Memory B cell (primary cell): ENCODE data around the gene ARHGAP45.
A peak's percentile ranks its signal among the peaks of the same experiment; 100 is the strongest.

Experiments used
- ATAC-seq: fragments of 150-1000 bp; cut with Tn5 transposase; 2 replicates; pipeline ENCODE4 v1.10.0; 2021; ENCODE audit warnings: low read depth, mild to moderate bottlenecking, moderate library complexity
- DNase-seq, 2 donors: peaks; one replicate each; pipeline ENCODE4 v3.0.0; 2022; ENCODE audit warnings: low spot score in 2 of 2
- H3K27ac Mint-ChIP-seq: one replicate; pipeline ENCODE4 v1.8.0; 2022; ENCODE audit warnings: mild to moderate bottlenecking, moderate library complexity, mixed read lengths
- H3K27me3 Mint-ChIP-seq: one replicate; pipeline ENCODE4 v1.8.0; 2022; ENCODE audit warnings: mixed read lengths
- H3K36me3 Mint-ChIP-seq: one replicate; pipeline ENCODE4 v1.8.0; 2022; ENCODE audit warnings: mild to moderate bottlenecking, mixed read lengths
- H3K4me1 Mint-ChIP-seq: one replicate; pipeline ENCODE4 v1.8.0; 2022; ENCODE audit warnings: mixed read lengths
- H3K4me3 Mint-ChIP-seq: one replicate; pipeline ENCODE4 v1.8.0; 2022; ENCODE audit warnings: mild to moderate bottlenecking, moderate library complexity, mixed read lengths
- H3K9me3 Mint-ChIP-seq: one replicate; pipeline ENCODE4 v1.8.0; 2022; ENCODE audit warnings: mixed read lengths

Gene ARHGAP45

DNA sequence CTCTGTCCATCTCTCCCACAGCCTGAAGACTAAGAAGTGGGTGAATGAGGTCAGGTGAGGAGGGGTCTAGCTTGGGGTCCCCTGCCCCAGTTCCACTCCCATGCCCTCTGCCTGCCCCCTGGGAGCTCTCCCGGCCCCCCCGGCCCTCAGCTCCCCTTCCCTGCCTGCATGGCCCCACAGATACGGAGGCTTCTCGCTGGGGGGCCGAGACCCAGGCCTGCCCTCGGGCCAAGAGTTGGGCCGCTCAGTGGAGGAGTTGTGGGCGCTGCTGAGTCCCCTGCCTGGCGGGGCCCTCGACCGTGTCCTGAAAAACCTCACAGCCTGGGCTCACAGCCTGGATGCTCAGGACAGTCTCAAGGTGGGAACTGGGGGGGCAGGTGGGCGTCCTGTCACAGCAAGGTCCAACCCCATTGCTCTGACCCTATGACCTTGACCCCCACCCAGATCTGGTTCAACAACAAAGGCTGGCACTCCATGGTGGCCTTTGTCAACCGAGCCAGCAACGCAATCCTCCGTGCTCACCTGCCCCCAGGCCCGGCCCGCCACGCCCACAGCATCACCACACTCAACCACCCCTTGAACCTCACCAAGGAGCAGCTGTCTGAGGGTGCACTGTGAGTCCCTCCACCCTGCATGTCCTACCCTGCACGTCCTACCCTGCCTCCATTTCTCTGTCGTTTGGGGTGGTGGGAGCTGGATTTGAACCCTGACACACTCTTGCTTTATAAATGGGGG is 10.9 kb upstream of the ARHGAP45 start:
- no peaks in the 10 kb centered on the region for H3K9me3 Mint-ChIP-seq
- no peak for ATAC-seq
- H3K4me3 Mint-ChIP-seq = no peak overlapping the region
- no peaks in the 10 kb centered on the region for H3K27me3 Mint-ChIP-seq
- peaks cover 26% of the 10 kb centered on the region for H3K36me3 Mint-ChIP-seq
- DNase-seq = no peak
- H3K4me1 Mint-ChIP-seq = peaks cover 23% of the 10 kb centered on the region
- H3K27ac Mint-ChIP-seq = no peak overlapping the region

DNA sequence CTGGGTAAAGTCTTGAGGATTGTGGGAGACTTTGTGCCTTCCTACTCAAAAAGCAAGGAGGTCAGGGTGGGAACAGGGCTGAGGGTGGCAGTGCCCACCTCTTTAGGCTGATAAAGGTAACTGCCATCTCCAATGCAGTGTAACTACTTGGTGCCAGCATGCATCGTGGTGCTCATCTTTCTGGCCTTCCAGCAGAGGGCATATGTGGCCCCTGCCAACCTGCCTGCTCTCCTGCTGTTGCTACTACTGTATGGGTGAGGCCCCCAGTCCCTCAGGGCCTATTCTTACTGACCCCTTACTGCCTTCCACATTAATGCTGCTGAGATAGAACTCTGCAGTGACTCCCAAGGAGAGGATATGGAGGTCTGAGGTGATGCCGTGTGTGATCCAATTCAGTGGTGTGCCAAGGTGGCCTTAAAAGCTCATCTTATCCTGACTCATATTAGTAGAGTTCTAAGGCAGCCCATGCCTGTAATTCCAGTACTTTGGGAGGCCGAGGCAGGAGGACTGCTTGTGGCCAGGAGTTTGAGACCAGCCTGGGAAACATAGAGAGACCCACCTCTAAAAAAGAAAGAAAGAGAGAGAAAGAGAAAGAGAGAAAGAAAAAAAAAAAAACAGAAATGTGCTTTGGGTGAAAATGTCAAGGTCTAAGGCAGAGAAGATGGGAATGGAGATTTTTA is 9.7 kb upstream of the ARHGAP45 start:
- Mint-ChIP-seq H3K27me3 (no peaks in the 10 kb centered on the region), H3K4me3 (no peak overlapping the region), H3K36me3 (peaks cover 29% of the 10 kb centered on the region), H3K4me1 (peaks cover 24% of the 10 kb centered on the region), H3K9me3 (no peaks in the 10 kb centered on the region), H3K27ac (peak overlapping the region; percentile 35)
- ATAC-seq (peak; percentile 73), DNase-seq (no peak)

DNA sequence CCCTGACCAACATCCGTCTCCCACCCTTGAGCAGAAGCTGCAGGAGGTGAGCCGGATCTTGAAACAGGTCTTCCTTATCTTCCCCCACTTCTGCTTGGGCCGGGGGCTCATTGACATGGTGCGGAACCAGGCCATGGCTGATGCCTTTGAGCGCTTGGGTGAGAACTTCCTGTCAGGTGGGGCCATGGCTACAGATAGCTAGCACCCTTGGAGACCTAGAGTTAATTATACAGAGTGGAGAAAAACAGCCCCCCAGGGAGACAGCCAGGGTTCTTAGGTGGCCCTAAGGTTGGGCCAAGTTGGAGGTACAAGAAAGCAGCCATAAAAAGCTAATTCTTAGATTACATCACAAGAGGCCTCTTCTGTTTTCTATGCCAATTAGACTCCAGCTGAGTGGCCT is 8.9 kb upstream of the ARHGAP45 start:
- DNase-seq (no peak), ATAC-seq (peak; percentile 60)
- Mint-ChIP-seq H3K27me3 (no peaks in the 10 kb centered on the region), H3K4me3 (peak overlapping the region; percentile 24), H3K36me3 (peaks cover 34% of the 10 kb centered on the region), H3K4me1 (peaks cover 28% of the 10 kb centered on the region), H3K9me3 (no peaks in the 10 kb centered on the region), H3K27ac (no peak overlapping the region)

DNA sequence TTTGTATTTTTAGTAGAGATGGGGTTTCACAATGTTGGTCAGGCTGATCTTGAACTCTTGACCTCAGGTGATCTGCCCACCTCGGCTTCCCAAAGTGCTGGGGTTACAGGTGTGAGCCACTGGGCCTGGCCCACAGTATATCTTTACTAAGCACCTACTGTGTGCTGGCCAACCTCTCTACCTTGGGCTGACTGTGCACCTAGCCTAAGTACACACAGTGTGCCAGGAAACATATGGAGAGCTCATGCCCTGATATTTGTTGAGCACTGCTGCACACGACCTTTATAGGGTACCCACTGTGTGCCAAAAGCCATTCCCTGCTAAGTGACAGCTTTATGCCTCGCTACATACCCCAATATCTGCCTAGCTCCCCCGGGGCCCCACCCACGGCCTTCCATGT is 6.3 kb upstream of the ARHGAP45 start:
- H3K27me3 Mint-ChIP-seq = no peaks in the 10 kb centered on the region
- H3K36me3 Mint-ChIP-seq = peaks cover 30% of the 10 kb centered on the region
- no peak overlapping the region for H3K27ac Mint-ChIP-seq
- H3K9me3 Mint-ChIP-seq = no peaks in the 10 kb centered on the region
- DNase-seq = no peak
- H3K4me1 Mint-ChIP-seq = peaks cover 50% of the 10 kb centered on the region
- ATAC-seq = no peak
- no peak overlapping the region for H3K4me3 Mint-ChIP-seq

DNA sequence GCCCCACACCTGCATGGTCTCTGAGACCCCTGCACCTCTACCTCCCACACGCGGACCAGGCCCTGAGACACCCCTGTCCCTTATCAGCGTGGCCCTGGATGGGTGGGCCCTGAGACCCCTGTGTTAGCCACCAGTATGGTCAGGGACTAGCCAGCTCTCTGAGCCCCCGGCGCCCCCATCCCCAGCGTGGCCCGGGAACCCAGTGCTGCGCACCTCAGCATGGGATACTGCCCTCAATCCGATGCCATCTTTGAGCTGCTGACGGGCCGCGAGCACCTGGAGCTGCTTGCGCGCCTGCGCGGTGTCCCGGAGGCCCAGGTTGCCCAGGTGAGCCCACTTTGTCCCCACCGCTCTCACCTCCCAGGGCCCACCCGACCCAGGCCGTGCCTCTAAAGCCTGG is 5.0 kb upstream of the ARHGAP45 start:
- ATAC-seq = no peak

DNA sequence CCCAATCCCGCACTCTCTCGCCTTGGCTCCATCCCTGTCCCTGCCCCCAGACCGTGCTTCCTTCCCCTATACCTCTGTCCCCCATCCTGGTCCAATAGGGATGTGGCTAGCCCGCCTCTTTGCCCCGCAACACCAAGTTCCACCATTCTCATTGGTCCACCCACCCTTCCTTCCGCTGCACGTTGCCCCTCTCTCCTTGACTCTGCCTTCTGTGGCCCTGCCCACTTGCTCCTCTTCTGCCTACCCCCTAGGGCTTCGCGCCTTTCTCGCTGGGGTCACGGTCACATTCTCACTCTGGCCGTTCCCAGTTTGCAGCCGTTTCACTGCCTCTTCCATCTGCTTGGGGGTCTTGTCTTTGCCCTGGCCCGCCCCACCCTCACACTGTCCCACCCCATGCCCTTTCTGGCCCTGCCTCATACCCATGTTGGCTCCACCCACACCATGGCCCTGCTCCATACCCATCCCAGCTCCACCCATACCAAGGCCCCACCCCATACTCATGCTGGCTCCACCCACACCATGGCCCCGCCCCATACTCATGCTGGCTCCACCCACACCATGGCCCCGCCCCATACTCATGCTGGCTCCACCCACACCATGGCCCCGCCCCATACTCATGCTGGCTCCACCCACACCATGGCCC is 4.5 kb upstream of the ARHGAP45 start:
- H3K4me1 Mint-ChIP-seq = peaks cover 43% of the 10 kb centered on the region
- H3K27me3 Mint-ChIP-seq = no peaks in the 10 kb centered on the region
- peaks cover 18% of the 10 kb centered on the region for H3K36me3 Mint-ChIP-seq
- no peak for DNase-seq
- no peaks in the 10 kb centered on the region for H3K9me3 Mint-ChIP-seq
- no peak overlapping the region for H3K27ac Mint-ChIP-seq
- ATAC-seq = no peak
- H3K4me3 Mint-ChIP-seq = no peak overlapping the region

More for the DNA sequence above, 5.0 kb upstream of the ARHGAP45 start:
- Mint-ChIP-seq H3K27ac (no peak overlapping the region), H3K4me1 (peaks cover 47% of the 10 kb centered on the region), H3K4me3 (no peak overlapping the region), H3K9me3 (no peaks in the 10 kb centered on the region), H3K27me3 (no peaks in the 10 kb centered on the region), H3K36me3 (peaks cover 21% of the 10 kb centered on the region)
- no peak for DNase-seq

DNA sequence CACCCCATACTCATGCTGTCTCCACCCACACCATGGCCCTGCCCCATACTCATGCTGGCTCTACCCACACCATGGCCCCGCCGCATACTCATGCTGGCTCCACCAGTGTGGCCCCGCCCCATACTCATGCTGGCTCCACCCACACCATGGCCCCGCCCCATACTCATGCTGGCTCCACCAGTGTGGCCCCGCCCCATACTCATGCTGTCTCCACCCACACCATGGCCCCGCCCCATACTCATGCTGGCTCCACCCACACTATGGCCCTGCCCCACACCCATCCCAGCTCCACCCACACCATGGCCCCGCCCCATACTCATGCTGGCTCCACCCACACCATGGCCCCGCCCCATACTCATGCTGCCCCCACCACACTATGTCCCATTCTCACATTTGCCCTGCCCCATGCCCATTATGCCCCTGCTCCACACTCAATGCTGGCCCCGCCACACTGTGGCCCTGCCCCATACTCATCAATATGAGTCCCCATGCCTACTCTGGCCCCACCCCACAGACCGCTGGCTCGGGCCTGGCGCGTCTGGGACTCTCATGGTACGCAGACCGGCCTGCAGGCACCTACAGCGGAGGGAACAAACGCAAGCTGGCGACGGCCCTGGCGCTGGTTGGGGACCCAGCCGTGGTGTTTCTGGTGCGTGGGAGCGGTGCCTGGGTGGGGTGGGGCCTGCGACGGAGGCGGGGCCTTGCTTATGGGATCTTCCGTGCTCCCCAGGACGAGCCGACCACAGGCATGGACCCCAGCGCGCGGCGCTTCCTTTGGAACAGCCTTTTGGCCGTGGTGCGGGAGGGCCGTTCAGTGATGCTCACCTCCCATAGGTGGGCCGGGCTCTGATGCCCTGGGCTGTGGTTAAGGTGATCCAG is 3.7 kb upstream of the ARHGAP45 start:
- H3K9me3 Mint-ChIP-seq = no peaks in the 10 kb centered on the region
- peak; percentile 1 for ATAC-seq
- H3K27me3 Mint-ChIP-seq = no peaks in the 10 kb centered on the region
- H3K27ac Mint-ChIP-seq = no peak overlapping the region
- H3K4me1 Mint-ChIP-seq = peaks cover 36% of the 10 kb centered on the region
- DNase-seq = peak in 1 of 2 donors; percentile 63
- peaks cover 17% of the 10 kb centered on the region for H3K36me3 Mint-ChIP-seq
- peak overlapping the region; percentile 39 for H3K4me3 Mint-ChIP-seq

DNA sequence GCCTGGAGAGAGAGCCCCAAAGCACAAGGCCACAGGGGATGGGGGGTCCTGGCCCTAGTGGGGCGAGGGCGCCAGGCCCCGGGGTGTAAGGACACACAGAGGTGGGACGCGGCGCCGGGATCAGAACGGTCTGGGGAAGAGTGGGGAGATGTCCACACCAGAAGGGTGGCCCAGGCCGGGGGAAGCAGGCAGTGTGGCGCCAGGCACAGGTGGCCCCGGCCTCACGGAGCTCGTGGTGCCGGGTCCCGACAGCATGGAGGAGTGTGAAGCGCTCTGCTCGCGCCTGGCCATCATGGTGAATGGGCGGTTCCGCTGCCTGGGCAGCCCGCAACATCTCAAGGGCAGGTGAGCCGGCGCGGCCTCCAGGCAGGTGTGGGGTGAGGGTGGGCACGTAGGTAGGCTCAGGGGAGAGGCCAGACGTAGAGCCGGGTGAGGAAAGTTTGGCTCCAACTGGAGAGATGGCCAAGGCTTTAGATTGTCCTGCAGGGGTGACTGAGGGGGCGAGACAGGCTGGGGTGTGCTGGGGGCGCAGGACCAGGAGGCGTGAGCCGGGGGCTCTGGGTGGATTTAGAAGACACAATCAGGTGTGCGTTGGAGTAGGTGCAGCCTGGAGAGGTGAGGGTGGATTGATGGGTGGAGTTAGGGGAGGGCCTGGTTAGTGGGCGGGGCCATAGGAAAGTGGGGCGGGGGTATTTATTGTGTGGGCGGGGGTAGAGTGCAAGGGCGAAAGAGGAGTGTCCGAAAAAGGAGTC is 2.9 kb upstream of the ARHGAP45 start:
- H3K27me3 Mint-ChIP-seq = no peaks in the 10 kb centered on the region
- DNase-seq = no peak
- peaks cover 21% of the 10 kb centered on the region for H3K36me3 Mint-ChIP-seq
- H3K27ac Mint-ChIP-seq = no peak overlapping the region
- no peaks in the 10 kb centered on the region for H3K9me3 Mint-ChIP-seq
- peaks cover 39% of the 10 kb centered on the region for H3K4me1 Mint-ChIP-seq
- peak overlapping the region; percentile 47 for H3K4me3 Mint-ChIP-seq
- no peak for ATAC-seq

DNA sequence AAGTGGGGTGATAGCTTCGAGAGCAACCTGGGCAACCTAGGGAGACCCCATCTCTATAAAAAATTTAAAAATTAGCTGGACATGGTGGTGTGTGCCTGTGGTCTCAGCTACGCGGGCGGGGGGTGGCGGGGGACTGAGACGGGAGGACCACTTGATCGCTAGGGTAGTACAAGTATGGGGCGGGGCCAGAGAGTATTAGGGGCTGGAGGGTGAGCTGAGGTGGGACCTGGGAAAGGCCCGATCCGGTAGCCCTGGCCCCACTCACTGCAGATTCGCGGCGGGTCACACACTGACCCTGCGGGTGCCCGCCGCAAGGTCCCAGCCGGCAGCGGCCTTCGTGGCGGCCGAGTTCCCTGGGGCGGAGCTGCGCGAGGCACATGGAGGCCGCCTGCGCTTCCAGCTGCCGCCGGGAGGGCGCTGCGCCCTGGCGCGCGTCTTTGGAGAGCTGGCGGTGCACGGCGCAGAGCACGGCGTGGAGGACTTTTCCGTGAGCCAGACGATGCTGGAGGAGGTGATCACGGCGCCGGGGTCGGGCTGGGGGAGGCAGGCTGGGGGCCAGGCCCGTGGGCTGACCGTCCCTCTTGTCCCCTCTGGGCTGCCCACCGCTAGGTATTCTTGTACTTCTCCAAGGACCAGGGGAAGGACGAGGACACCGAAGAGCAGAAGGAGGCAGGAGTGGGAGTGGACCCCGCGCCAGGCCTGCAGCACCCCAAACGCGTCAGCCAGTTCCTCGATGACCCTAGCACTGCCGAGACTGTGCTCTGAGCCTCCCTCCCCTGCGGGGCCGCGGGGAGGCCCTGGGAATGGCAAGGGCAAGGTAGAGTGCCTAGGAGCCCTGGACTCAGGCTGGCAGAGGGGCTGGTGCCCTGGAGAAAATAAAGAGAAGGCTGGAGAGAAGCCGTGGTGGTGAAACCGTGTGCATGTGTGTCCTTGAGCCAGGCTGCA is 2.0 kb upstream of the ARHGAP45 start:
- Mint-ChIP-seq H3K27ac (no peak overlapping the region), H3K27me3 (no peaks in the 10 kb centered on the region), H3K9me3 (no peaks in the 10 kb centered on the region), H3K4me1 (peaks cover 43% of the 10 kb centered on the region), H3K36me3 (peaks cover 22% of the 10 kb centered on the region), H3K4me3 (peak overlapping the region; percentile 67)
- peak; percentile 67 to 76 for DNase-seq
- ATAC-seq = peak; percentile 40

DNA sequence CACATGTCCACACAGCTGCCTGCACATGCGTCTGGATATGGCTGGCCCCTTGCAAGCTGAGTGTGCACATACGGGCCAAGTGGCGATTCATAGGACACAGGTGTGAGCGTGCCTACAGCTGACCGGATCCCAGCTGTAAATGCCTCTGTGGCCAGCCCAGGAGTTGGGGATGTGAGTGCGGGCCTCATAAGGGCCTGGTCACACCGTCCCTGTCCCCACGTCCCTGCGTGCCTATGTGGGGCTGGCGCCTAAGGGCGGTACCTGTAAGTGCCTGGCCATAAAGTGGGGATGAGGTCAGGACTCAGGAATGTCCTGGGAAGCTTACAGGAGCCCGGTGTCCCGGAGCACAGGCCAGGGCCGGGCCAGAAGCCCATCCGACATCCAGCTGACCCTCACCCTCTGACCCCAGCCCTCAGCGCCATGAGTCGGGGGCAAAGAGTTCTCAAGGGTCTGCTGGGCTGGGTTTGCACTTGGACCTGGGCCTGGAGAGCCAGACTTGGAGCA is 1.3 kb upstream of the ARHGAP45 start:
- ATAC-seq (no peak), DNase-seq (no peak)
- peaks cover 22% of the 10 kb centered on the region for H3K36me3 Mint-ChIP-seq
- no peak overlapping the region for H3K27ac Mint-ChIP-seq
- peak overlapping the region; percentile 67 for H3K4me3 Mint-ChIP-seq
- peaks cover 43% of the 10 kb centered on the region for H3K4me1 Mint-ChIP-seq
- no peaks in the 10 kb centered on the region for H3K27me3 Mint-ChIP-seq
- H3K9me3 Mint-ChIP-seq = no peaks in the 10 kb centered on the region

DNA sequence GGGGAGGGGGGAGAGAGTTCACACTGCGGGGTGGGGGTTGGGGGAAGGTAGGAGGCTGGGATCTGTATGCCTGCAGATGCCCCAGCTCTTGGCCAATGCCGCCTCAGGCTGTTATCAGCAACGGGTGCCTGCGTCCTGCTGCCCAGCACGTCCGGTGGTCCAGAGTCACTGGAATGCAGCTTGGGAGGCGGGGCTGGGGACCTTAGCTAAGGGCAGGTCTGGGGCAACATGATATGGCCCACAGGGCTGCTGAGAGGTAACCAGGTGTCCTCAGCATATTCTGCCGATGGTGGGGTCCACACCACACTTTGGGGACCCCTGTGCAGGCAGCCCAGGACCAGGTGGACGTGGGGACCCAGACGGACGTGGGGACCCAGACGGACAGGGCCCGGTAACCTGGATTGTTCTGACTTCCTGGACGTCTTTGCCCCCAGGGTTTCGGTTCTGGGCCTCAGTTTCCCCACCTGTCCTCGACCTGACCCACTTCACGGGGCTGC is 668 bp upstream of the ARHGAP45 start:
- H3K9me3 Mint-ChIP-seq = no peaks in the 10 kb centered on the region
- peak overlapping the region; percentile 85 for H3K4me3 Mint-ChIP-seq
- H3K4me1 Mint-ChIP-seq = peaks cover 43% of the 10 kb centered on the region
- H3K27ac Mint-ChIP-seq = peak overlapping the region; percentile 94
- DNase-seq (no peak), ATAC-seq (no peak)
- no peaks in the 10 kb centered on the region for H3K27me3 Mint-ChIP-seq
- H3K36me3 Mint-ChIP-seq = peaks cover 22% of the 10 kb centered on the region

DNA sequence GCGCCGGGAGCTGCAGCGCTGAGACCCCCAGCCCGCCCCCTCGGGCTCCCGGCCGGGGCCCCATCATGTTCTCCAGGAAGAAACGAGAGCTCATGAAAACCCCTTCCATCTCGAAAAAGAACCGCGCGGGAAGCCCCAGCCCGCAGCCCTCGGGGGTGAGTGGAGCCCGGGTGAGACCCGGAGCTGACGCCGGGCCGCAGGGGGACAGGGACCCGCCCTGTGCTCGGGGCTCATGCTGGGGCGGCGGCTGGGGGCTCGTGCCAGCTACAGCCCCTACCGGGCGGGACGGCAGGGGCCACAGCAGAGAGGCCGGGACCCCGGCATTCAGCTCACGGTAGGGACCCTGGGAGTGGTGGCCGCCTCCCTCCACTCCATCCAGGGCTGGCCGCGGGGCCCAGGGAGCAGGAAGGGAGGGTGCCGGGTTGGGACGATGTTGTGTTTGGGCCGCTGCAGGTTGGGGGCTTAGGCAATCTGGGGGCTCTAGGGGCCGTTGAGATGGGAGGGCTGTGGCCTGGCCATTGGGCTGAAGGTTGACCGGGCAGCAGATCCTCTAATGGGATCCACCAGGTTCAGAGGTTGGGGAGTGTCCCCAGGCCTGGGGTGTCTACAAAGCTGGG is 482 bp downstream of the ARHGAP45 start:
- Mint-ChIP-seq H3K4me1 (peaks cover 47% of the 10 kb centered on the region), H3K27me3 (no peaks in the 10 kb centered on the region), H3K36me3 (peaks cover 22% of the 10 kb centered on the region), H3K9me3 (no peaks in the 10 kb centered on the region), H3K27ac (peak overlapping the region; percentile 94), H3K4me3 (peak overlapping the region; percentile 92)
- DNase-seq (peak; percentile 70 to 73), ATAC-seq (peak; percentile 58)
